H9 (cell line): ENCODE measurements around the gene LTB4R2. TPM values are rescaled to one million over a fixed set of nuclear protein-coding genes. Genes with fewer than 3 reads are reported as not detected.

Experiments
- DNase-seq: peaks from one replicate; pipeline ENCODE4 v3.0.0-alpha.2; 2017
- H2AFZ ChIP-seq: one replicate; pipeline ENCODE4 v1.6.1; 2013; ENCODE audit warnings: mild to moderate bottlenecking, low read length, control low read depth, moderate library complexity
- H2AK5ac ChIP-seq: 2 replicates; pipeline ENCODE4 v1.6.1; 2013; ENCODE audit warnings: low read length, control low read depth, mixed read lengths; ENCODE audit not compliant: insufficient read length
- H2BK120ac ChIP-seq: one replicate; pipeline ENCODE4 v1.6.1; 2013; ENCODE audit warnings: low read depth, mild to moderate bottlenecking, low read length, control low read depth, inconsistent platforms; ENCODE audit not compliant: poor library complexity, severe bottlenecking
- H2BK12ac ChIP-seq: 2 replicates; pipeline ENCODE4 v1.6.1; 2013; ENCODE audit warnings: low read length, control low read depth, mixed read lengths, low read depth; ENCODE audit not compliant: insufficient read length
- H2BK15ac ChIP-seq: 2 replicates; pipeline ENCODE4 v1.6.1; 2013; ENCODE audit warnings: low read depth, low read length, control low read depth
- H2BK20ac ChIP-seq: one replicate; pipeline ENCODE4 v1.6.1; 2013; ENCODE audit warnings: low read depth, mild to moderate bottlenecking, low read length, control low read depth, inconsistent platforms; ENCODE audit not compliant: poor library complexity, severe bottlenecking
- H2BK5ac ChIP-seq: 2 replicates; pipeline ENCODE4 v1.6.1; 2013; ENCODE audit warnings: low read length, control low read depth, mixed read lengths; ENCODE audit not compliant: insufficient read length
- H3K14ac ChIP-seq: 2 replicates; pipeline ENCODE4 v1.6.1; 2013; ENCODE audit warnings: low read length, control low read depth; ENCODE audit not compliant: insufficient read depth
- H3K18ac ChIP-seq: 2 replicates; pipeline ENCODE4 v1.6.1; 2013; ENCODE audit warnings: low read depth, mild to moderate bottlenecking, mixed read lengths, low read length, control low read depth; ENCODE audit not compliant: insufficient read length
- H3K23ac ChIP-seq: 2 replicates; pipeline ENCODE4 v1.6.1; 2013; ENCODE audit warnings: low read length, control low read depth, mixed read lengths, low read depth; ENCODE audit not compliant: insufficient read length
- H3K23me2 ChIP-seq: 2 replicates; pipeline ENCODE4 v1.6.1; 2013; ENCODE audit warnings: low read depth, mild to moderate bottlenecking, mixed read lengths, low read length, control low read depth; ENCODE audit not compliant: insufficient read length, poor library complexity, severe bottlenecking
- H3K27ac ChIP-seq: 2 replicates; pipeline ENCODE4 v1.5.1; 2013; ENCODE audit warnings: low read length, control low read depth, mixed read lengths, low read depth; ENCODE audit not compliant: insufficient read length
- H3K27me3 ChIP-seq: 2 replicates; pipeline ENCODE4 v1.6.1; 2013; ENCODE audit warnings: low read length, control low read depth, inconsistent platforms; ENCODE audit not compliant: insufficient read depth
- H3K4ac ChIP-seq: 2 replicates; pipeline ENCODE4 v1.6.1; 2013; ENCODE audit warnings: low read depth, mild to moderate bottlenecking, control low read depth, inconsistent platforms, low read length, moderate library complexity
- H3K4me1 ChIP-seq: 2 replicates; pipeline ENCODE4 v1.6.1; 2013; ENCODE audit warnings: low read length, control low read depth, inconsistent platforms; ENCODE audit not compliant: insufficient read depth
- H3K4me2 ChIP-seq: 2 replicates; pipeline ENCODE4 v1.6.1; 2013; ENCODE audit warnings: low read length, control low read depth, mixed read lengths; ENCODE audit not compliant: insufficient read length, insufficient read depth
- H3K56ac ChIP-seq: 2 replicates; pipeline ENCODE4 v1.6.1; 2013; ENCODE audit warnings: low read depth, mild to moderate bottlenecking, mixed read lengths, low read length, control low read depth; ENCODE audit not compliant: insufficient read length
- H3K79me1 ChIP-seq: 2 replicates; pipeline ENCODE4 v1.6.1; 2013; ENCODE audit warnings: low read depth, mild to moderate bottlenecking, moderate library complexity, low read length, control low read depth, inconsistent platforms; ENCODE audit not compliant: insufficient read depth, poor library complexity, severe bottlenecking
- H3K79me2 ChIP-seq: 2 replicates; pipeline ENCODE4 v1.6.1; 2013; ENCODE audit warnings: low read length, control low read depth, inconsistent platforms; ENCODE audit not compliant: insufficient read depth
- H3K9ac ChIP-seq: 2 replicates; pipeline ENCODE4 v1.6.1; 2013; ENCODE audit warnings: low read length, control low read depth, mixed read lengths; ENCODE audit not compliant: insufficient read length; ENCODE audit errors: extremely low read depth
- H3K9me3 ChIP-seq: one replicate; pipeline ENCODE4 v1.6.1; 2013; ENCODE audit warnings: low read depth, low read length, inconsistent platforms; ENCODE audit not compliant: control insufficient read depth
- H3T11ph ChIP-seq: one replicate; pipeline ENCODE4 v1.6.1; 2013; ENCODE audit warnings: mild to moderate bottlenecking, low read length, control low read depth, inconsistent platforms
- H4K20me1 ChIP-seq: one replicate; pipeline ENCODE4 v1.6.1; 2013; ENCODE audit not compliant: control insufficient read depth, insufficient read length, insufficient read depth
- H4K5ac ChIP-seq: 2 replicates; pipeline ENCODE4 v1.6.1; 2013; ENCODE audit warnings: low read depth, mild to moderate bottlenecking, mixed read lengths, low read length, control low read depth; ENCODE audit not compliant: insufficient read length
- H4K8ac ChIP-seq: replicated peaks from 2 replicates; pipeline ENCODE4 v1.6.1; 2013; ENCODE audit warnings: low read length, control low read depth, mixed read lengths, low read depth; ENCODE audit not compliant: insufficient read length
- H4K91ac ChIP-seq: 2 replicates; pipeline ENCODE4 v1.6.1; 2013; ENCODE audit warnings: low read depth, mild to moderate bottlenecking, moderate library complexity, mixed read lengths, low read length, control low read depth; ENCODE audit not compliant: insufficient read length
- H3K27ac Mint-ChIP-seq, 3 experiments: 2 replicates in 2 of 3; 3 replicates in 1 of 3; pipeline ENCODE4 v1.8.0; 2020 to 2021; ENCODE audit warnings: mixed read lengths in 3 of 3, mild to moderate bottlenecking in 1 of 3, moderate library complexity in 1 of 3
- H3K27me3 Mint-ChIP-seq: 2 replicates; pipeline ENCODE4 v1.8.0; 2021; ENCODE audit warnings: low read depth, mild to moderate bottlenecking, moderate library complexity, mixed read lengths
- H3K36me3 Mint-ChIP-seq, 3 experiments: 2 replicates in 2 of 3; 3 replicates in 1 of 3; pipeline ENCODE4 v1.8.0; 2020 to 2021; ENCODE audit warnings: low read depth in 3 of 3, mixed read lengths in 3 of 3; ENCODE audit not compliant: insufficient read depth in 1 of 3
- H3K4me1 Mint-ChIP-seq, 2 experiments: 2 replicates each; pipeline ENCODE4 v1.8.0; 2020; ENCODE audit warnings: mixed read lengths in 2 of 2
- H3K4me3 Mint-ChIP-seq, 2 experiments: 2 replicates in 1 of 2; 3 replicates in 1 of 2; pipeline ENCODE4 v1.8.0; 2020 to 2021; ENCODE audit warnings: mild to moderate bottlenecking in 2 of 2, mixed read lengths in 2 of 2, moderate library complexity in 1 of 2
- H3K9me3 Mint-ChIP-seq, 2 experiments: 2 replicates in 1 of 2; 3 replicates in 1 of 2; pipeline ENCODE4 v1.8.0; 2020; ENCODE audit warnings: mild to moderate bottlenecking in 2 of 2, mixed read lengths in 2 of 2, moderate library complexity in 1 of 2
- WGBS: extraction: QIAGEN DNeasy Blood & Tissue Kit; methylation state at CpG from one replicate; pipeline ENCODE4 v1.1.7; 2013; ENCODE audit warnings: missing lambda C conversion rate, low lambda C conversion rate, mixed read lengths; ENCODE audit not compliant: insufficient read length; ENCODE audit errors: extremely low coverage; 5-methylcytosine and 5-hydroxymethylcytosine counted together
- total RNA-seq: library from RNA; stranded (reverse); gene quantifications from 2 replicates; pipeline ENCODE4 v1.2.1, GENCODE V29; 2021
- TF ChIP-seq, protein P1 (sequence below): fragments of 200-600 bp; sonication (generic); conservative IDR thresholded peaks from 3 replicates; pipeline ENCODE4 v1.8.0; 2021; ENCODE audit warnings: antibody characterized with exemption, mild to moderate bottlenecking

Gene LTB4R2
- total RNA-seq, 1 experiment from 2014 or later: 13.4 TPM

DNA sequence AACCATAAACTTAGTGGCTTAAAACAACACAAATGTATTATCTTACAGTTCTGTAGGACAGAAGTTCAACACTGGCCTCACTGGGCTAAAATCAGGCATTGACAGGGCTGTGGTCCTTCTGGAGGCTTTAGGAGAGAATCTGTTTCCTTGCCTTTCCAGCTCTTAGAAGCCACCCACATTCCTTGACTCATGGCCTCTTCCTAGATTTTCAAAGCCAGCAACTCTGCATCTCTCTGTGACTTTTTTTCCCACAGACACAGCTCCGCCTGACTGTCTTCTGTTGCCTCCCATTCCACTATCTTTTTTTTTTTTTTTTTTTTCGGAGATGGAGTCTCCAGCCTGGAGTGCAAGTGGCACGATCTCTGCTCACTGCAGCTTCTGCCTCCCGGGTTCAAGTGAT is 46.3 kb downstream of the LTB4R2 start:
- no peak for DNase-seq
- no peaks in the 10 kb centered on the region for H3K79me1 ChIP-seq
- H3K27me3 Mint-ChIP-seq: peaks cover 68% of the 10 kb centered on the region
- no peak overlapping the region for H4K5ac ChIP-seq
- no peak overlapping the region for H3K23ac ChIP-seq
- H3K4ac ChIP-seq: no peak overlapping the region
- H3K36me3 Mint-ChIP-seq: no peaks in the 10 kb centered on the region
- H3K14ac ChIP-seq: no peak overlapping the region
- H2BK20ac ChIP-seq: no peak overlapping the region
- TF ChIP-seq, protein P1, sequence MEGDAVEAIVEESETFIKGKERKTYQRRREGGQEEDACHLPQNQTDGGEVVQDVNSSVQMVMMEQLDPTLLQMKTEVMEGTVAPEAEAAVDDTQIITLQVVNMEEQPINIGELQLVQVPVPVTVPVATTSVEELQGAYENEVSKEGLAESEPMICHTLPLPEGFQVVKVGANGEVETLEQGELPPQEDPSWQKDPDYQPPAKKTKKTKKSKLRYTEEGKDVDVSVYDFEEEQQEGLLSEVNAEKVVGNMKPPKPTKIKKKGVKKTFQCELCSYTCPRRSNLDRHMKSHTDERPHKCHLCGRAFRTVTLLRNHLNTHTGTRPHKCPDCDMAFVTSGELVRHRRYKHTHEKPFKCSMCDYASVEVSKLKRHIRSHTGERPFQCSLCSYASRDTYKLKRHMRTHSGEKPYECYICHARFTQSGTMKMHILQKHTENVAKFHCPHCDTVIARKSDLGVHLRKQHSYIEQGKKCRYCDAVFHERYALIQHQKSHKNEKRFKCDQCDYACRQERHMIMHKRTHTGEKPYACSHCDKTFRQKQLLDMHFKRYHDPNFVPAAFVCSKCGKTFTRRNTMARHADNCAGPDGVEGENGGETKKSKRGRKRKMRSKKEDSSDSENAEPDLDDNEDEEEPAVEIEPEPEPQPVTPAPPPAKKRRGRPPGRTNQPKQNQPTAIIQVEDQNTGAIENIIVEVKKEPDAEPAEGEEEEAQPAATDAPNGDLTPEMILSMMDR: no peak
- no peaks in the 10 kb centered on the region for H3K79me2 ChIP-seq
- WGBS: no CpG with 5 or more reads among the region's 4 CpGs
- H2BK15ac ChIP-seq: no peak overlapping the region
- H3K27ac ChIP-seq: no peak overlapping the region
- H3K27me3 ChIP-seq: no peaks in the 10 kb centered on the region; the same call in 1 of the 2 replicates
- H3K4me2 ChIP-seq: no peak overlapping the region
- H3K9me3 Mint-ChIP-seq: no peaks in the 10 kb centered on the region; a peak in 1 of 5 replicates
- H3K4me1 Mint-ChIP-seq: no peaks in the 10 kb centered on the region
- no peaks in the 10 kb centered on the region for H3K9me3 ChIP-seq
- no peaks in the 10 kb centered on the region for H3K23me2 ChIP-seq
- no peak overlapping the region for H4K8ac ChIP-seq
- no peak overlapping the region for H3T11ph ChIP-seq
- H3K9ac ChIP-seq: no peak overlapping the region
- no peak overlapping the region for H3K27ac Mint-ChIP-seq
- H4K91ac ChIP-seq: no peak overlapping the region
- H3K4me3 Mint-ChIP-seq: no peak overlapping the region
- no peak overlapping the region for H3K56ac ChIP-seq
- H2BK120ac ChIP-seq: no peak overlapping the region
- H2BK5ac ChIP-seq: no peak overlapping the region
- no peak overlapping the region for H2AK5ac ChIP-seq
- no peak overlapping the region for H3K18ac ChIP-seq
- H2BK12ac ChIP-seq: no peak overlapping the region
- H4K20me1 ChIP-seq: no peaks in the 10 kb centered on the region
- H2AFZ ChIP-seq: no peak overlapping the region
- H3K4me1 ChIP-seq: no peaks in the 10 kb centered on the region
